Measurements from ENCODE around the gene TNFRSF11A.

Gene TNFRSF11A

GRCh38 chr18:62288665-62289008 lies 36.5 kb upstream of the TNFRSF11A start:
- H3K27ac ChIP-seq (ENCODE audit: poor library complexity, severe bottlenecking): no peak overlapping the region

GRCh38 chr18:62289047-62289446 lies 36.1 kb upstream of the TNFRSF11A start:
- ATAC-seq (ENCODE audit: low read depth): peak; percentile 55; the same call in 1 of the 3 replicates

More at GRCh38 chr18:62288665-62289008, 36.5 kb upstream of the TNFRSF11A start:
- Histone ChIP-seq H3K9me3 (ENCODE audit: severe bottlenecking) (no peaks in the 10 kb centered on the region), H3K4me3 (ENCODE audit: severe bottlenecking) (no peak overlapping the region), H3K27me3 (ENCODE audit: insufficient read depth, poor library complexity, severe bottlenecking) (no peaks in the 10 kb centered on the region), H3K4me1 (ENCODE audit: insufficient read depth, poor library complexity, severe bottlenecking) (peaks cover 5% of the 10 kb centered on the region), H3K36me3 (ENCODE audit: low read depth) (peaks cover 19% of the 10 kb centered on the region)
- DNase-seq (ENCODE audit: low spot score) (no peak), ATAC-seq (ENCODE audit: low read depth) (no peak)
- no peak for TF ChIP-seq CTCF (IDR thresholded peaks at IDR 0.05; ENCODE audit: poor library complexity, severe bottlenecking)

GRCh38 chr18:62294073-62294472 lies 31.0 kb upstream of the TNFRSF11A start:
- Histone ChIP-seq H3K27me3 (ENCODE audit: insufficient read depth, poor library complexity, severe bottlenecking) (no peaks in the 10 kb centered on the region), H3K27ac (ENCODE audit: poor library complexity, severe bottlenecking) (no peak overlapping the region), H3K4me1 (ENCODE audit: insufficient read depth, poor library complexity, severe bottlenecking) (no peaks in the 10 kb centered on the region), H3K9me3 (ENCODE audit: severe bottlenecking) (no peaks in the 10 kb centered on the region), H3K36me3 (ENCODE audit: low read depth) (peaks cover 16% of the 10 kb centered on the region), H3K4me3 (ENCODE audit: severe bottlenecking) (no peak overlapping the region)
- ATAC-seq (ENCODE audit: low read depth) (no peak), DNase-seq (ENCODE audit: low spot score) (no peak)
- TF ChIP-seq CTCF (IDR thresholded peaks at IDR 0.05; ENCODE audit: poor library complexity, severe bottlenecking): no peak

More at GRCh38 chr18:62289047-62289446, 36.1 kb upstream of the TNFRSF11A start:
- Histone ChIP-seq H3K36me3 (ENCODE audit: low read depth) (peaks cover 22% of the 10 kb centered on the region), H3K27ac (ENCODE audit: poor library complexity, severe bottlenecking) (no peak overlapping the region), H3K4me3 (ENCODE audit: severe bottlenecking) (no peak overlapping the region), H3K4me1 (ENCODE audit: insufficient read depth, poor library complexity, severe bottlenecking) (peaks cover 5% of the 10 kb centered on the region), H3K27me3 (ENCODE audit: insufficient read depth, poor library complexity, severe bottlenecking) (no peaks in the 10 kb centered on the region), H3K9me3 (ENCODE audit: severe bottlenecking) (no peaks in the 10 kb centered on the region)
- TF ChIP-seq CTCF (IDR thresholded peaks at IDR 0.05; ENCODE audit: poor library complexity, severe bottlenecking): no peak
- DNase-seq (ENCODE audit: low spot score): no peak

GRCh38 chr18:62300359-62300963 lies 24.6 kb upstream of the TNFRSF11A start:
- H3K9me3 ChIP-seq (ENCODE audit: severe bottlenecking): no peaks in the 10 kb centered on the region
- TF ChIP-seq CTCF (IDR thresholded peaks at IDR 0.05; ENCODE audit: poor library complexity, severe bottlenecking): no peak
- H3K27me3 ChIP-seq (ENCODE audit: insufficient read depth, poor library complexity, severe bottlenecking): no peaks in the 10 kb centered on the region
- H3K27ac ChIP-seq (ENCODE audit: poor library complexity, severe bottlenecking): no peak overlapping the region
- DNase-seq (ENCODE audit: low spot score) (no peak), ATAC-seq (ENCODE audit: low read depth) (no peak)
- no peaks in the 10 kb centered on the region for H3K4me1 ChIP-seq (ENCODE audit: insufficient read depth, poor library complexity, severe bottlenecking)
- peaks cover 19% of the 10 kb centered on the region for H3K36me3 ChIP-seq (ENCODE audit: low read depth)
- H3K4me3 ChIP-seq (ENCODE audit: severe bottlenecking): no peak overlapping the region

GRCh38 chr18:62301322-62301721 lies 23.8 kb upstream of the TNFRSF11A start:
- no peak overlapping the region for H3K27ac ChIP-seq (ENCODE audit: poor library complexity, severe bottlenecking)
- no peaks in the 10 kb centered on the region for H3K4me1 ChIP-seq (ENCODE audit: insufficient read depth, poor library complexity, severe bottlenecking)
- no peaks in the 10 kb centered on the region for H3K27me3 ChIP-seq (ENCODE audit: insufficient read depth, poor library complexity, severe bottlenecking)
- H3K4me3 ChIP-seq (ENCODE audit: severe bottlenecking): no peak overlapping the region
- ATAC-seq (ENCODE audit: low read depth) (no peak), DNase-seq (ENCODE audit: low spot score) (no peak)
- peaks cover 22% of the 10 kb centered on the region for H3K36me3 ChIP-seq (ENCODE audit: low read depth)
- TF ChIP-seq CTCF (IDR thresholded peaks at IDR 0.05; ENCODE audit: poor library complexity, severe bottlenecking): no peak
- no peaks in the 10 kb centered on the region for H3K9me3 ChIP-seq (ENCODE audit: severe bottlenecking)

All from RWPE2 (cell line).